Neural cell (in vitro differentiated cells): ENCODE measurements around the gene FOXO1.
"Not testable (repeated sequence)": the region's sequence is repeated elsewhere in the genome, so short reads cannot be mapped to it uniquely, and the experiment has no call there.

ENCODE experiments used
- EP300 ChIP-seq: fragments of 450-650 bp; conservative IDR thresholded peaks from 2 replicates; pipeline ENCODE4 v1.6.1; 2014; ENCODE audit warnings: antibody characterized with exemption, mild to moderate bottlenecking, moderate library complexity; ENCODE audit not compliant: poor library complexity, severe bottlenecking
- EZH2 ChIP-seq: fragments of 200-600, 300-800 bp; shearing (Covaris generic), sonication (generic); IDR thresholded peaks from 2 replicates; pipeline ENCODE4 v1.6.1; 2014; ENCODE audit warnings: antibody characterized with exemption, low read length, borderline replicate concordance, mild to moderate bottlenecking; ENCODE audit not compliant: insufficient read depth, poor library complexity, severe bottlenecking
- MXI1 ChIP-seq: fragments of 450-650 bp; conservative IDR thresholded peaks from 2 replicates; pipeline ENCODE4 v1.6.1; 2014; ENCODE audit warnings: antibody characterized with exemption, mild to moderate bottlenecking; ENCODE audit not compliant: poor library complexity, severe bottlenecking
- POLR2AphosphoS5 ChIP-seq: IDR thresholded peaks from 2 replicates; pipeline ENCODE4 v1.6.1; 2012
- RAD21 ChIP-seq: fragments of 450-650 bp; conservative IDR thresholded peaks from 2 replicates; pipeline ENCODE4 v1.6.1; 2014; ENCODE audit warnings: antibody characterized with exemption, mild to moderate bottlenecking, moderate library complexity
- SMC3 ChIP-seq: fragments of 450-650 bp; conservative IDR thresholded peaks from 2 replicates; pipeline ENCODE4 v1.6.1; 2014; ENCODE audit warnings: antibody characterized with exemption, mild to moderate bottlenecking, moderate library complexity; ENCODE audit not compliant: poor library complexity
- TAF1 ChIP-seq: IDR thresholded peaks from 2 replicates; pipeline ENCODE4 v1.6.1; 2012; ENCODE audit warnings: low read depth
- TF ChIP-seq, protein P1 (sequence below): IDR thresholded peaks from 2 replicates; pipeline ENCODE4 v1.6.1; 2012; ENCODE audit warnings: borderline replicate concordance
- TF ChIP-seq, protein P2 (sequence below): fragments of 450-650 bp; IDR thresholded peaks from 2 replicates; pipeline ENCODE4 v1.5.1; 2014; ENCODE audit warnings: antibody characterized with exemption, mild to moderate bottlenecking, moderate library complexity; ENCODE audit not compliant: poor library complexity, severe bottlenecking

DNA sequence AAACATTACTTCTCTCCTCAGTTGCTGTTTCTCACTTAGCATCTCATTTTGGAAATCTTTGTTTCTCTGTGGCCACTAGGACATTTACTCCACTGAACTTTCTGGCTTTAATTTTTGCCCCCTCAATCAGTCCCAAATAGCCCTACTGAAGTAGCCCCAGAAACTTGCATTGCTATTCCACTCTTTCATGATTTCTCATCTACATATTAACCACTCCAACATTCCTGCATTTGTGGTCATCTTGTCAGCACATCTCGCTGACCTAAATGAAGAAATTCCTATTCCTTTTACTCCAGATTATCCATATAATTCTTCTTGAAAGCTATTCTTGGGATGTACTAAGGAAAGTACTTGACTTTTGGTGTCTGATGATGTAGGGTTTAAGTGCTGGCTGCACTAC is 48.0 kb upstream of the FOXO1 start:
- TF ChIP-seq, protein P1, sequence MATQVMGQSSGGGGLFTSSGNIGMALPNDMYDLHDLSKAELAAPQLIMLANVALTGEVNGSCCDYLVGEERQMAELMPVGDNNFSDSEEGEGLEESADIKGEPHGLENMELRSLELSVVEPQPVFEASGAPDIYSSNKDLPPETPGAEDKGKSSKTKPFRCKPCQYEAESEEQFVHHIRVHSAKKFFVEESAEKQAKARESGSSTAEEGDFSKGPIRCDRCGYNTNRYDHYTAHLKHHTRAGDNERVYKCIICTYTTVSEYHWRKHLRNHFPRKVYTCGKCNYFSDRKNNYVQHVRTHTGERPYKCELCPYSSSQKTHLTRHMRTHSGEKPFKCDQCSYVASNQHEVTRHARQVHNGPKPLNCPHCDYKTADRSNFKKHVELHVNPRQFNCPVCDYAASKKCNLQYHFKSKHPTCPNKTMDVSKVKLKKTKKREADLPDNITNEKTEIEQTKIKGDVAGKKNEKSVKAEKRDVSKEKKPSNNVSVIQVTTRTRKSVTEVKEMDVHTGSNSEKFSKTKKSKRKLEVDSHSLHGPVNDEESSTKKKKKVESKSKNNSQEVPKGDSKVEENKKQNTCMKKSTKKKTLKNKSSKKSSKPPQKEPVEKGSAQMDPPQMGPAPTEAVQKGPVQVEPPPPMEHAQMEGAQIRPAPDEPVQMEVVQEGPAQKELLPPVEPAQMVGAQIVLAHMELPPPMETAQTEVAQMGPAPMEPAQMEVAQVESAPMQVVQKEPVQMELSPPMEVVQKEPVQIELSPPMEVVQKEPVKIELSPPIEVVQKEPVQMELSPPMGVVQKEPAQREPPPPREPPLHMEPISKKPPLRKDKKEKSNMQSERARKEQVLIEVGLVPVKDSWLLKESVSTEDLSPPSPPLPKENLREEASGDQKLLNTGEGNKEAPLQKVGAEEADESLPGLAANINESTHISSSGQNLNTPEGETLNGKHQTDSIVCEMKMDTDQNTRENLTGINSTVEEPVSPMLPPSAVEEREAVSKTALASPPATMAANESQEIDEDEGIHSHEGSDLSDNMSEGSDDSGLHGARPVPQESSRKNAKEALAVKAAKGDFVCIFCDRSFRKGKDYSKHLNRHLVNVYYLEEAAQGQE: not testable (repeated sequence)
- TF ChIP-seq, protein P2, sequence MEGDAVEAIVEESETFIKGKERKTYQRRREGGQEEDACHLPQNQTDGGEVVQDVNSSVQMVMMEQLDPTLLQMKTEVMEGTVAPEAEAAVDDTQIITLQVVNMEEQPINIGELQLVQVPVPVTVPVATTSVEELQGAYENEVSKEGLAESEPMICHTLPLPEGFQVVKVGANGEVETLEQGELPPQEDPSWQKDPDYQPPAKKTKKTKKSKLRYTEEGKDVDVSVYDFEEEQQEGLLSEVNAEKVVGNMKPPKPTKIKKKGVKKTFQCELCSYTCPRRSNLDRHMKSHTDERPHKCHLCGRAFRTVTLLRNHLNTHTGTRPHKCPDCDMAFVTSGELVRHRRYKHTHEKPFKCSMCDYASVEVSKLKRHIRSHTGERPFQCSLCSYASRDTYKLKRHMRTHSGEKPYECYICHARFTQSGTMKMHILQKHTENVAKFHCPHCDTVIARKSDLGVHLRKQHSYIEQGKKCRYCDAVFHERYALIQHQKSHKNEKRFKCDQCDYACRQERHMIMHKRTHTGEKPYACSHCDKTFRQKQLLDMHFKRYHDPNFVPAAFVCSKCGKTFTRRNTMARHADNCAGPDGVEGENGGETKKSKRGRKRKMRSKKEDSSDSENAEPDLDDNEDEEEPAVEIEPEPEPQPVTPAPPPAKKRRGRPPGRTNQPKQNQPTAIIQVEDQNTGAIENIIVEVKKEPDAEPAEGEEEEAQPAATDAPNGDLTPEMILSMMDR: not testable (repeated sequence)
- TF ChIP-seq SMC3, MXI1, POLR2AphosphoS5, EP300, EZH2, RAD21, TAF1: not testable (repeated sequence)
